ENCODE data around the gene EVX2.

EVX2 gene

DNA sequence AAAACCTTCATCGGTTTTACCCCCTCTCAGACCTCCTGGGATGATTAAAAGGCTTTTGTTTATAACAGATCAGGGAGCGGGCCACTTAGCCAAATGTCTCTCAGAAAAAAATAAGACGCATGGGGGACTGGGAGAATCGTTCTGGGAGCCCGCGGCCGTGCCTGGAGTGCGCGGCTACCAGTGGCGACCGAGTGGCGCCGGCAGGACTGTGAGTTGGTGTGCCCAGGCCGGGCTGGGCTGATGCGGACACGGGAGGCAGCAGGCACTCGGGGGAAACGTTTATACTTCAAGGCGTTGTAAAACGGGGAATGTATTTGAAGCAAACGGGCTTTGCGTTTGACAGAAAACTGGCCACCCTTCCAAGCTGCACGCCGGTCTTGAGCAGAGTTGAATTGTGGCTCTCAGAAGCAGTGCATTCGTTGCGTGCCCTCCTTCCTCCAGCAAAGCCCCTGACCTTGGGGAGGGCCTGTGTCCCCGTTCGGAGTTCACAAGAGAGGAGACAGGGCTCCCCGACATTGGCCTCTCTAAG lies 28.1 kb upstream of the EVX2 start:
- TF ChIP-seq, protein P1, sequence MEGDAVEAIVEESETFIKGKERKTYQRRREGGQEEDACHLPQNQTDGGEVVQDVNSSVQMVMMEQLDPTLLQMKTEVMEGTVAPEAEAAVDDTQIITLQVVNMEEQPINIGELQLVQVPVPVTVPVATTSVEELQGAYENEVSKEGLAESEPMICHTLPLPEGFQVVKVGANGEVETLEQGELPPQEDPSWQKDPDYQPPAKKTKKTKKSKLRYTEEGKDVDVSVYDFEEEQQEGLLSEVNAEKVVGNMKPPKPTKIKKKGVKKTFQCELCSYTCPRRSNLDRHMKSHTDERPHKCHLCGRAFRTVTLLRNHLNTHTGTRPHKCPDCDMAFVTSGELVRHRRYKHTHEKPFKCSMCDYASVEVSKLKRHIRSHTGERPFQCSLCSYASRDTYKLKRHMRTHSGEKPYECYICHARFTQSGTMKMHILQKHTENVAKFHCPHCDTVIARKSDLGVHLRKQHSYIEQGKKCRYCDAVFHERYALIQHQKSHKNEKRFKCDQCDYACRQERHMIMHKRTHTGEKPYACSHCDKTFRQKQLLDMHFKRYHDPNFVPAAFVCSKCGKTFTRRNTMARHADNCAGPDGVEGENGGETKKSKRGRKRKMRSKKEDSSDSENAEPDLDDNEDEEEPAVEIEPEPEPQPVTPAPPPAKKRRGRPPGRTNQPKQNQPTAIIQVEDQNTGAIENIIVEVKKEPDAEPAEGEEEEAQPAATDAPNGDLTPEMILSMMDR (IDR thresholded peaks at IDR 0.05; ENCODE audit: extremely low read depth, insufficient read depth, missing control alignments): no peak
- DNase-seq (ENCODE audit: low spot score): no peak
- in situ Hi-C loops (cut with MboI; ENCODE audit: low pct_unique_long_range_greater_than_20kb, low sequenced_read_pairs, unreplicated experiment): loop anchor here (25.0 kb wide), 1 partner anchor 750 kb away; no protein-coding TSS in a partner anchor

DNA sequence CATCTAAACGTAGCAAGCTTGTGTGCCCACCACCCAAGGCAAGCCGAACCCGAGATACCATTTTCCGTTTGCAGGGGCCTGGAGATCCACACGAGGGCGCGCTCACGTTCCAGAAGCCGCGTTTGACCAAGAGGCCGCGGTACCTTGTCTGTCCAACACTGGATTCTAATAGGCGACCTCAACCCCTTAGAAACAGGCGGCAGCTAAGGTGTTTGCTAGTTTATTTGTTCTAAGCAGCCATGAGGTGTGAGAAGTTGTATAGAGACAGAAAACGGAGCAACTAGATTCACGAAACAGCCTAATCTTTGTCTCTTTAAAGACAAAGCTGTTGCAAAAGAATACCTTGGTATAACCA lies 27.5 kb upstream of the EVX2 start:
- TF ChIP-seq, protein P1 (IDR thresholded peaks at IDR 0.05; ENCODE audit: extremely low read depth, insufficient read depth, missing control alignments): peak; percentile 59
- peak; percentile 74 for DNase-seq (ENCODE audit: low spot score)
- in situ Hi-C loops (cut with MboI; ENCODE audit: low pct_unique_long_range_greater_than_20kb, low sequenced_read_pairs, unreplicated experiment): loop anchor here (25.0 kb wide), 1 partner anchor 749 kb away; no protein-coding TSS in a partner anchor

GRCh38 chr2:176110415-176111308 lies 26.9 kb upstream of the EVX2 start:
- DNase-seq (ENCODE audit: low spot score): no peak
- TF ChIP-seq, protein P1 (IDR thresholded peaks at IDR 0.05; ENCODE audit: extremely low read depth, insufficient read depth, missing control alignments): no peak
- in situ Hi-C loops (cut with MboI; ENCODE audit: low pct_unique_long_range_greater_than_20kb, low sequenced_read_pairs, unreplicated experiment): loop anchor here (25.0 kb wide), 1 partner anchor 748 kb away; no protein-coding TSS in a partner anchor

GRCh38 chr2:176109946-176110345 lies 26.2 kb upstream of the EVX2 start:
- TF ChIP-seq, protein P1 (IDR thresholded peaks at IDR 0.05; ENCODE audit: extremely low read depth, insufficient read depth, missing control alignments): no peak
- in situ Hi-C loops (cut with MboI; ENCODE audit: low pct_unique_long_range_greater_than_20kb, low sequenced_read_pairs, unreplicated experiment): loop anchor here (25.0 kb wide), 1 partner anchor 748 kb away; no protein-coding TSS in a partner anchor
- DNase-seq (ENCODE audit: low spot score): no peak

- no peak for DNase-seq (ENCODE audit: low spot score)
- in situ Hi-C loops (cut with MboI; ENCODE audit: low pct_unique_long_range_greater_than_20kb, low sequenced_read_pairs, unreplicated experiment): loop anchor here (25.0 kb wide), 1 partner anchor 747 kb away; no protein-coding TSS in a partner anchor
- TF ChIP-seq, protein P1 (IDR thresholded peaks at IDR 0.05; ENCODE audit: extremely low read depth, insufficient read depth, missing control alignments): no peak
Measured at GRCh38 chr2:176109192-176109901, 25.6 kb upstream of the EVX2 start.

GRCh38 chr2:176107731-176108181 lies 24.0 kb upstream of the EVX2 start:
- in situ Hi-C loops (cut with MboI; ENCODE audit: low pct_unique_long_range_greater_than_20kb, low sequenced_read_pairs, unreplicated experiment): loop anchor here (25.0 kb wide), 1 partner anchor 745 kb away; no protein-coding TSS in a partner anchor
- TF ChIP-seq, protein P1 (IDR thresholded peaks at IDR 0.05; ENCODE audit: extremely low read depth, insufficient read depth, missing control alignments): no peak
- no peak for DNase-seq (ENCODE audit: low spot score)

Measured in GM13977 (cell line).